Stromal cell of bone marrow (primary cell): Measurements from ENCODE around the gene FRMD6.
A peak's percentile ranks its signal among the peaks of the same experiment; 100 is the strongest.

ENCODE experiments used
- DNase-seq: peaks from one replicate; pipeline ENCODE4 v3.0.0-alpha.2; 2012; ENCODE audit warnings: low read depth

The FRMD6 gene

DNA sequence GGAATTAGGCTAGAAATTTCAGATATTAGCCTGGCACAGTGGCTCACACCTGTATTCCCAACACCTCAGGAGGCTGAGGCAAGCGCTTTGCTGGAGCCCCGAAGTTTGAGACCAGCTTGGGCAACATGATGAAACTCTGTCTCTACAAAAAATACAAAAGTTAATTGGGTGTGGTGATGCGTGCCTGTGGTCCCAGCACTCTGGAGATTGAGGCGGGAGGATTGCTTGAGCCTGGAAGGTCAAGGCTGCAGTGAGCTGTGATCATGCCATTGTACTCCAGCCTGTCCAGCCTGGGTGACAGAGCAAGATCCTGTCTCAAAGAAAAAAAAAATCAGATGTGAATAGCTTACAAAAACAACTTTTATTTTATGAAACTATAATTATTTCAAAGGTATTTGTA, 15.1 kb downstream of the FRMD6 start:
- DNase-seq: no peak

DNA sequence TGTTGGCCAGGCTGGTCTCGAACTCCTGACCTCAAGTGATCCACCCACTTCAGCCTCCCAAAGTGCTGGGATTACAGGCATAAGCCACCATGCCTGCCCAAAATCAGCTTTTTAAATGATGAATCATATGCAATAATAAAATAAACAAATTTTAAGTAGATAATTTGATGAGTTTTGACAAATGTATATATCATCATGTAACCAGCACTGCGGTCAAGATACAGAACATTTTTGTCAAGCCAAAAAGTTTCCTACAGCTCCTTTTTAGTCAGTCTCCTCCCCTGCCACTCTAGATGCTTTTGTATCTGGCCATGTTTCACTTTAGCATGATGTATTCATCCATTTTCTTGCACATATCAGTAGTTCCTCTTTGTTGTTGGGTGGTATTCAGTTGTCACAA, 17.2 kb downstream of the FRMD6 start:
- DNase-seq: no peak

DNA sequence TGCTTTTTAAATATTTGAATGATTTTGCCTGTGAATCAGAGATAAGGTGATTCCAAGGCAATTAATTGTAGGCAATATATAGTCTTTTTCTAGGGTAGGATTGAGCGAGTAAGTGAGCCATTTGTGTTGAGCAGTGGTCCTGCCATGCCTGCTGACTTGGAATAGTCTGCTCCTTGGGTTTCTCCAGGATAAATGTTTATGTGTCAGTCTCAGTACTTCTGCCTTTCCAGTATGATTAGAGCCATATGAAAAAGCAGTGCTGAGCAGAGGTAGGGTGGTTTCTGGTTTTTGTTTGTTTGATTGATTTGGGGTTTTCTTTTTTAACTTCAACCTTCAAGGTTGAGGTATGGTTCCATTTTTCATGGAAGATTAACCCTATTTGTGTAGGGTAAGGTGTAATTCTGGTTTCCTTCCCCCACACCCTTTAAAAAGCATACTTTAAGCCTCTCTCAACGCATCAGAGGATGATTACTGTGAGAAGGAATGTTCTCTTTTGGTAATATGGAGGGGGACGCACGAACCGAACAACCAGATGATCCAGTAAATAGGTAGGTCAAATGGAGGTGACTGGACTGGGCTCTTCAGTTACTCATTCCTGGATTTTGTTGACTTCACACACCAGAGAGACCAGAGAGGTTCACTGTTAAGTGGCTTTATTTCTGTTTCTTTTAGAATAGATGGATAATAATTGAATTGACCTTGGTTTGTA, 22.7 kb downstream of the FRMD6 start:
- no peak for DNase-seq

DNA sequence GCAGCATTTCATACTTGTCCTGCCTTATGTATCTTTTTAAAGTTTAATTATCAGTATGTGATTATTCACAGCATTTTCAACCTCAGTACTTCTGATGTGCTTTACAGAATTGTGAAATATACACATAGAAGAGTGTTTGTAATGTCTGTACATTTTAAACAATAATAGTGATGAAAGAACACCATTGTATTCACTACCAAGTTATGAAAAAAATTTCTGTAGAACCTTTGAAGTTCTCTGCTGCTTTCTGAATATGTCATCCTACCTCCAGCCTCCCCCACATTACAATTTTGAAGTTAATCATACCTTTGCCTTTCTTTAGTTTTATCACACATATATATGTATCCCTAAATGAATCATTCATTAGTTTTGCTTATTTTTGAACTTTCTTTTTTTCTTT, 24.8 kb downstream of the FRMD6 start:
- DNase-seq: no peak

DNA sequence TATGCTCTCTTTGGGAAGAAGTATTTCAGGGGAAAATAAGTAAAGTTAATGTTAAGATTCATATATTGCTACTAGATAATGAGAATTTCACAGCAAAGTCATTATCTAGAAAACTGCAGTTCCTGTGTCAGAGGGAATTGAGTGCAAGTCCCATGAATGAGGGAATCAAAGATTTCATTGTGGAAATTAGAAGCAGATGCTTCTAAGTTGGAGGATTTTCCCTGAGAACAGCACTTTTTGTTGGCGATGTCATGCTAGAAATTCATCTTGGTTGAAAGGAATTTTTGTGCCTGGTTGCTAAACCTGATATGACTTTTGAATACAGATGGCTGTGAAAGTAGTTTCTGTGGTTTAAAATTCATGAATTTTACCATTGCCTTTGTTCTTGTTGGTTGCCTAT, 25.6 kb downstream of the FRMD6 start:
- peak; percentile 65 for DNase-seq

DNA sequence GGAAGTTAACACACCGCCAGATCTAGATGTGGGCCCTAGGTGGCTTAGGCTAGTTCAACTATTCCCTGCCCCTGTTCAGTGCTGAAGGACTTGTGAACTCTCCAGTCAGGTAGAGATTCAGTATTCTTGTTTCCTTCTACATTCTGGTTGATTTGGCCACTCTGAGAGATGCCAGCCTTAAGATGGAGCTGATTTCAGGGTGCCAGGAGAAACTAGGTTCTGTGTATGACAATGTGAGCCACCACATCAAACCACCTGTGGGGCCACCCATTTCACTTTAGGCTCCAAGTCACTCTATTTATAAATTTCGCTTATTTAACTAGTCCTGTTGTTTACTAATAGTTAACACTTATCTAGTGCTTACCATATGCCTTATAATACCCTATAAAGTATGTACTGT, 26.0 kb downstream of the FRMD6 start:
- no peak for DNase-seq

DNA sequence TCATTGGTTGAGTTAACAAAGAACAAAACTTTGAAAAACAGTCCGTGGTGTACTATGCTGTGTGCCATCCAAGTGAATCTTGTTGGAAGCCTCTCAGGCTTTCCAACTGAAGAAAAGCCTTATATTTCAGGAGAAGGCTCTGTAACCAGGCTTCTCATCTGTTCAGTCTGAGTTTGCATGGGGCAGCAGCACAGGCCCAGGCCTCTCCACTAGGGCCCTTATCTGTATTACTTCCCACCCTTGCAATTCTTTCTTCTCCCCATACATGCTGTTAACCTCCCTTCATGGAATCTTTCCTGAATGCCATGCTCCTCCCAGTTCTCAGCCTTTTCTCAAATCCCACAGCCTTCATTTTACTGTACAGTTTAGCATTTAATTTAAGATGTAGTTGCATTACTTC, 28.3 kb downstream of the FRMD6 start:
- no peak for DNase-seq

DNA sequence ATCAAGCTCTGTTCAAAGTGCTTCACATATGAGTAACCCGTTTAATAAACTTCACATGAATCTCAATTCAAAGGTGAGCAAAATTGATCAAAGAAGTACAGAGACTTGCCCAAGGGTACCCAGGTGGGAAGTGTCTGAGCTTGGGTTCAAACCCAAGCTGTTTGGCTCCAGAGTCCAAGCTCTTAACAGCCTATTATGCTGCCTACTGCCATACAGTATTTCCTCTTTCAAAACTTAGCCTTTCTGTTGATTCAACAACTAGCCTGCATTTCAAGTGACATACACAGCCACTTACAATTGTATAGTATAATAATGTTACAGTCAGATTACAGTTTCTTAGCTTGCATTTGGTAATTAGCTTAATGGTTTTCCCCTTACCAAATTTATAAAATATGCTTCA, 29.7 kb downstream of the FRMD6 start:
- no peak for DNase-seq

DNA sequence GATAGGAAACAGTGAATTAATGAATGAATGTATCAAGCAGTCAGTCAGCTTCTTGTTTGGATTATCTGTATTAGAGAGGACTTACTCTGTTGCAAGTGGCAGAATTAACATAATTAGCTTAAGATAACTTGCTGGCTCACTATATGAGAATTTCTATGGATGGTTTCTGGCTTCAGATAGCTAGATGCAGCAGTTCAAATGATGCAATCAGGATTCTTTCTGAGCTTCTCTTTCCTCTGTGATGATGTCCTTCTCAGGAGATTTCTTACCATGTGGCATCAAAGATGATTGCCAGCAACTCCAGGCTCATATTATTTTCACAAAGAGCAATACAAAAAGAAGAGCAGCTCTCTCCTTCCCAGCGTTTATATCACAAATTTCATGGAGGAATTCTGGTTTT, 30.7 kb downstream of the FRMD6 start:
- peak; percentile 35 for DNase-seq

DNA sequence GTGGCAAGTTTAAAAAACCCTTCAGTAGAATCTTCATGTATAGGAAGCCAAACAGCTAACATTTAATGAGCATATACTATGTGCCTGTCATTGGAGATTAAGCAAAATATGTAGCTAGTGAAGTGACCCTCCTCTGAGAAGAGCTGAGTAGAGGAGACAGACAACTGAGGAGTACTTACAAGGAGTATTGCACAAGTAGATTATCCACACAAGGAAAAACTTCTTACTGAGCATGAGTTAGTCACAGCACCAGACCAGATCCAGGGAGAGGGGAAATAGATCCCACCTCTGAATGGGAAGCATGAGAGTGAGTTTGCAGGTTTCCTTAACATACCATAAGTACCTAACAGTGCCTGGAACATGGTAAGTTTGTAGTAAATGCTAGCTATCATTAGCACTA, 33.0 kb downstream of the FRMD6 start:
- DNase-seq: no peak

DNA sequence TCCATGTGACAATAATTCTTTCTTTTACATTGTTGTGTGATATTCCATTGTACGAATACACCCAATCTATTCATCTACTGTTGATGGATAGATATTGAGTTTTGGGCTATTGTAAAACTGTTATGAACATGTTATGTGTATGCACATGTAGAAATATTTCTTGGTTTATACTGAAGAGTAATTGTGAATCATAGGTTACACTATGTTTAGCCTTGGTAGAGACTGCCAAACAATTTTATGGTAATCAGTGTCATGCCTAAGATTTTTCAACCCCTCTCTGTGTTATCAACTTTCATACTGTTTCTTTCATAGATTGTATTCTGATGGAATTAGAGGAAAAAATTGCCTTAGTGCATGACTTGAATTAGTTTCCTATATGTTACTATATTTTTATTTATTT, 39.5 kb downstream of the FRMD6 start:
- DNase-seq: no peak

DNA sequence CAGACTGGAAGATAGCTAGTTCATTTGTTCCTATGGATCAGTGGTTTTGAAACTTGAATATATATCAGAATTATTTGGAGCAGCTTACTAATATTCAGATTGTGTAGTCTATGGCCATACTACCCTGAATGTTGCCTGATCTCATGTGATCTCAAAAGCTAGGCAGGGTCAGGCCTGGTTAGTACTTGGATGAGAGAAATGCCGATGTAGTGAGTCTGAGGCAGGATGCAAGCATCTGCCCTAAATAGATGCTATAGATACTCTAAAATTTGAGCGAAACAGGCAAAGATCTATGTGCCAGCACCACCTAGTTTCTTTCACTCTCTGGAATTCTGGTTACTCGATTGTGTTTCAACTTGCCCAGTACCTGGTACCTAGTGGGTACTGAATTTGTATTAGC, 40.9 kb downstream of the FRMD6 start:
- no peak for DNase-seq

DNA sequence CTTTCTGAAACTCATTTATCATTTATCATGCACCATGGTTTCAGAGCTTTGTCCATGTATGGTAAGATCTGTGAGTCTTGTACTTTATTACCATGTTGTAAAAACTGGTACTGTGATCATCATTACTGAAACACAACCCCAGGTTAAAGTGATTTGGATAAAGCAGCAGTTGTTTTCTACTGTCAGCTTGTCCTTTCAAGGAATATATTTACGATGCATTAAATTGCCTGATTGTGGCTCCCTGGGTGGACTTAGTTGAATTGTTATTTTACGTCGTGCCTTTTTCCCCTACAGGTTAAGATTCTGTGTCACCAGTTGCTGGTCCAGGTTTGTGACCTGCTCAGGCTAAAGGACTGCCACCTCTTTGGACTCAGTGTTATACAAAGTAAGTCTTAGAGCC, 46.1 kb downstream of the FRMD6 start:
- no peak for DNase-seq

DNA sequence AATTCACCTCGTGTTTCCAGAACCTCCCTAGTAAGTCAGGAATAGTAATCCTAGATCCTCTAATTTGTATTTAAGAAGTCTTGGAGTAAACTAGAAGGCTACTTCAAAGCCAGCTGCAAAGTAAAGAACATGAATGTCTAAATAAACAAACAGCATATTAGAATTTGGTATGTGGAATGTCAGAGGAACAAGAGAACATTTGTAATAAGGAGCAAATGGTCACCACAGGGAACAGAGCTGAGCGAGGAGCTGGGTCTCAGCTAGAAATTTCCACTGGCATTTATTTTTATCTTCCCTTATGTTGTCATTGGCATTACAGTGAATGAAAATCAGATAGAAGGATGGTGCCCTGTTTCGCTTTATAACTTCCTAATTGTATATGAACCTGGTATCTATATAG, 50.2 kb downstream of the FRMD6 start:
- no peak for DNase-seq

DNA sequence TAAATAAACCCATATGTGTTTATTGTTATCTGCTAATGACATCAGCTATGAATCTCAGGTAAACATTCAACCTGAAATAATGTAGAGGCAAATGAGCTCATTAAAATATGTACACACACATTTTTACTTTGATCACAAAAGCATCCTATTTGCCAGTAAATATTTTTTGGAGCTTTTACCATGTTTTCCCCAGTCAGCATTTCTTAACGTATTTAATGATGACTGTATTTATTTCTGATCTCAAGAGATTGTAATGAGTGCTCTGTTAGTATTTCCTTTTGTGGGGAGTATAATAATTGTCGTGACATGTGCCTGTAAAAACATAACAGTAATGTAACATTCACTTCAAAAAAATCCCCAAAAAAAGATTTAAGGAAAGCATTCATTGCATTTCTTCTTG, 52.1 kb downstream of the FRMD6 start:
- DNase-seq: no peak

DNA sequence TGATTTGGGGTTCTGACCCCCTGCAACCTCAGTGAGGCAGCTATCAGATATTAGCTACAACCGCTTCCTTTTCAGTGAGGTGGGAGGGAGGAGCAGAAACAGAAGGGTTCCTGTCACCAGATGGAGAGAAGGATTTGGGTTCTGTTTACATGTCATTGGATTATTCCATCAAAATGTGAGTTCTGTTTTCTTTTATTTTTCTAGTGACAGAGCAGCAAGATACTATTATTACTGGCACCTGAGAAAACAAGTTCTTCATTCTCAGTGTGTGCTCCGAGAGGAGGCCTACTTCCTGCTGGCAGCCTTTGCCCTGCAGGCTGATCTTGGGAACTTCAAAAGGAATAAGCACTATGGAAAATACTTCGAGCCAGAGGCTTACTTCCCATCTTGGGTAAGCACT, 52.8 kb downstream of the FRMD6 start:
- no peak for DNase-seq

DNA sequence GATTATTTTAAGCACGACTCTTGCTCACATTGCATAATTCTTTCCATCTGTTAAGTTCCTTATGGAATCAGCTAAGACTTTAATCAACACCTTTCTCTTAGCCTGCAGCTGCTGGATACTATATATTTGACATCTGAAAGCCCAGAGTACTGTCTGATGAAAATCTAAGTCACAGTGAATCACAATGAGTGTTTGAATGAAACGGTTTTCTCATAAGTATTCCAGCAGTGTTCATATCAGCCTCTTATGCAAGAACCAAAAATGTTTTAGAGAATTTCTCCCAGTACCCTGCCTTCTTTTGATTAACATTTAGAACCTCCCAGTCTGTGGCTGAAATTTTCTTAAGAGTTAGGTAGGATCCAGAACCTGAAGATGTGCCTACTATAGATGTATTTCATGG, 55.6 kb downstream of the FRMD6 start:
- DNase-seq: no peak

DNA sequence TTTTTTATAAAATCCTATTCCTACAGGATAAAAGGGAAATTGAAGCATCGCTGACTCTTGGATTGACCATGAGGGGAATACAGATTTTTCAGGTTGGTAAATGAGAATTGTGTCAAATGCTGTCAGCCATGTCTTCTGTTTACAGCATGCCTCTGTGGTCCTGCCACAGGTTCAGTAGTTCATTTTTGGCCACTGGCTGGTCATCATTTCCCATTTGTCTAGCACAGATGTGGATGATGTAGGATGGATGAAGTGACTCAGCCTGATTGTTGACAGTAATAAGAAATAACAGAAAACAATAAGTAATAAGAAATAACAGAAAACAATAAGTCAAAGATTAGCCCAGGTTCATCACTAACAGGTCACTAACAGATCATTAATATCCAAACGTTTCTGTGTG, 59.8 kb downstream of the FRMD6 start:
- no peak for DNase-seq

DNA sequence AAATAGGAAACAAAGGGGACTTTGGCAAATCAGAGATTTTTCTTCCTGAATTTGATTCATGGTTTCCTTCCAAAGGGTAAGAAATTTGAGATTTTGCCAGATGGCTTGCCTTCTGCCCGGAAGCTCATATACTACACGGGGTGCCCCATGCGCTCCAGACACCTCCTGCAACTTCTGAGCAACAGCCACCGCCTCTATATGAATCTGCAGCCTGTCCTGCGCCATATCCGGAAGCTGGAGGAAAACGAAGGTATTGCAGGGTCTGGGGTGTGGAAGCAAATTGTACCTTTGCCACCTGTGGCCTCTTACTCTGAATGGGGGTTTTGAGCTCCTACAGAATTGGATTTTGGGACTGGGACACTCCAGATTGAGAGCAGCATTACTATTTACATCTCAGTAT, 63.5 kb downstream of the FRMD6 start:
- no peak for DNase-seq

DNA sequence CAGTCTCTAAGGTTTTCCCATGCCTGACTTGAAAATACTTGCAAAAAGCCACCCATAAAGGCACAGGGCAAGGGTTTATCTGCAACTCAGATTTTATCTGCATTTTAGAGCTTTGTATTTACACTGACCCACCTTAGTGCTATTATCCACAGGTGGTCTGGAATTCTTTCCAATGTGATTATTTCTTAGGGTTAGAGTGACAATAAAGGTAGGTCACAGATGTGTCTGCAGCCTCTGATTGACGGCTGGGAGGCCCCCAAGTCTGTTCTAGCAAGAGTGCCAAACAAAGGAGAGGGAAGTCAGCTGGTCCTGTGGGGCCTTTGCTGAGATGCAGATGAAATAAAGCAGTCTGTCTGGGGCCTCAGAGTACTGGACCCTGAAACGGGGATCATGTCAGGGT, 64.0 kb downstream of the FRMD6 start:
- no peak for DNase-seq

DNA sequence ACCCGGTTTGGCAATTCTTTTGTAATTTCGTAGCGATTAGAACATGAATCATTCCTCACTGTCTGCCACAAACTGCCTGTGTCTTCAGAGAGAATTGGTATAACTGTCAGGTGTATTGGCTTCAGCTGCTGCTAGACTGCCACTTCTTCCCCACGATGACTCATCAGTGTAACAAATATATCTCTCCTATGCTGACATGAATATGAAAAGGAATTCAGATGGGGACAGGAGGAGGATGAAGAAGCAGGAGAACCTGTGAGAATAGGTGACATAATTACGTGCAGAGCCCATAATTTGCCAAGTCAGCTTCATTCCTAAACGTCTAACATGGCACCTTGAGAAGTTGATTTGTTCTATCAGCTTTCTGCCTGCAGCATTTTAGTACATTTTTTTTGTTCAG, 64.9 kb downstream of the FRMD6 start:
- DNase-seq: no peak

DNA sequence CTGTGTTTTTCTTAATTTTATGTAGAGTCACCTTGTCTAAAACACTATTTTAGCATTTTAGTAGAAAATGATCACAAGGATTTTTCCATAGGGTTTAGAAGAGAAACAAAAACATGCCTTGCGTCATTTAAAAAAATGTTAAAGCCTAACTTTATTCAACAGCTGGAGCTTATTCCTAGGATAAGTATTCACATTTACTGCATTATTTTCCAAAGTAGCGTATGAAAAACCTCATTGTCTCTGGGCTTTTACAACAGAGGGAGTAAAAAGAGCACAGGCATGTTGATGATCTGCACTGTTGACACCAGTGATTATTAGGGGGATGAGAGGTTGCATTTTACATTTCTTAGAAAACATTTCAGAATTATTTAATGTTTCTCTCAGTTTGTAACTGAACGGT, 66.1 kb downstream of the FRMD6 start:
- DNase-seq: no peak

DNA sequence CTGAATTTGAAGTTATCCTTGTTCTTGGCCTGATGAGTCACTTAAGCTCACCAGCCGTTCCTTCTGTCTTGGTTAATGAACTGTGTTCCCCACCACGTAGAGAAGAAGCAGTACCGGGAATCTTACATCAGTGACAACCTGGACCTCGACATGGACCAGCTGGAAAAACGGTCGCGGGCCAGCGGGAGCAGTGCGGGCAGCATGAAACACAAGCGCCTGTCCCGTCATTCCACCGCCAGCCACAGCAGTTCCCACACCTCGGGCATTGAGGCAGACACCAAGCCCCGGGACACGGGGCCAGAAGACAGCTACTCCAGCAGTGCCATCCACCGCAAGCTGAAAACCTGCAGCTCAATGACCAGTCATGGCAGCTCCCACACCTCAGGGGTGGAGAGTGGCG, 68.2 kb downstream of the FRMD6 start:
- no peak for DNase-seq

DNA sequence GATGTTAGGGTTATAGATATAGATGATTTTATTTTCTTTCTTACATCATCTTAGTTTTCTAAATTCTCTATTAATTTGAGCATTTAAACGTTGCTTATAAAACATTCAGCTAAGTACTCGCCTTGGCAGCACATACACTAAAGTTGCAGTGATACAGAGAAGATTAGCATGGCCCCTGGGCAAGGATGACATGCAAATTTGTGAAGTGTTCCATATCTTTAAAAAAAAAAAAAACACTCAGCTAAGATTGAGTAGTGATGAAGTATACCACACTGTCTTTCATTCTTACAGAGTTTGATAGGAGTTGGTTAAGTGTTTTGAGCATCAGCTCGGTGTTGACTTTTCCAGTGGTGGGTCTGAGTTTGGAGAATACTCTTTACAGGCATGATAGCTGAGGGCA, 72.3 kb downstream of the FRMD6 start:
- DNase-seq: no peak

DNA sequence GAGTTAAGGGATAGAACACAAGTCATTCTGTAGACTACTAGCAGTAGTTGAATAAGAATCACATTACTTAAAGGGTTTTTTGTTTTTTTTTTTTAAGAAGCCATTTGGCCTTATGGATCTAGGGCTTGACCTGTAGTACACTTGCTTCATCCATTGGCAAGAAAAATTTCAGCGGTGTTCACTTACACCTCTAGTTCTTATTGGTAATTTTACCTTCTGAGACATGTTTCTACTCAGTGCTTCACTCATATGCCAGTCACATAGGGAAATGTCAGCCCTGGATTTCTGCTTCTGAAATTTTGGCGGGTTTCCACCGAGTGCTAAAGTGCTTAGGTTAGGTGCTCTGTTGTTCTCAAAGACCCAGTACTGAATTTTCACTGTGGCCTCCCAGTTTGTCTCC, 72.9 kb downstream of the FRMD6 start:
- DNase-seq: no peak
